Sigmoid colon (tissue), 7 donors: ENCODE measurements around the gene IGSF21. TPM values are rescaled to one million over a fixed set of nuclear protein-coding genes. Genes with fewer than 3 reads are reported as not detected.

Source experiments
- DNase-seq: peaks from one replicate; pipeline ENCODE4 v3.0.0-alpha.2; 2019
- H3K27ac ChIP-seq, 4 donors: fragments of 200-600 bp; sonication (generic); one replicate each; pipeline ENCODE4 v1.5.1; 2016 to 2019; ENCODE audit warnings: mild to moderate bottlenecking in 1 of 4
- H3K27me3 ChIP-seq, 3 donors: fragments of 200-600 bp; sonication (generic); one replicate each; pipeline ENCODE4 v1.5.1; 2019; ENCODE audit warnings: mild to moderate bottlenecking in 1 of 3
- H3K36me3 ChIP-seq, 4 donors: fragments of 200-600 bp; sonication (generic); one replicate each; pipeline ENCODE4 v1.5.1; 2016 to 2019
- H3K4me1 ChIP-seq, 4 donors: fragments of 200-600 bp; sonication (generic); one replicate each; pipeline ENCODE4 v1.5.1; 2017 to 2019
- H3K4me3 ChIP-seq, 4 donors: fragments of 200-600 bp; sonication (generic); one replicate each; pipeline ENCODE4 v1.5.1; 2017 to 2019; ENCODE audit warnings: mild to moderate bottlenecking in 2 of 4, moderate library complexity in 1 of 4
- H3K9me3 ChIP-seq, 4 donors: fragments of 200-600 bp in 3 of 4; sonication (generic) in 3 of 4; one replicate each; pipeline versions ENCODE4 v1.5.1 to v1.6.1; 2013 to 2019
- EP300 ChIP-seq, 4 donors: sonication (generic); formaldehyde crosslinking; IDR thresholded peaks; one replicate each; pipeline ENCODE4 v1.6.1; 2017; ENCODE audit warnings: antibody characterized with exemption in 4 of 4
- POLR2A ChIP-seq, 2 donors: fragments of 450-650 bp; IDR thresholded peaks; one replicate each; pipeline ENCODE4 v1.6.1; 2016; ENCODE audit warnings: antibody characterized with exemption in 2 of 2, mild to moderate bottlenecking in 2 of 2, moderate library complexity in 2 of 2
- POLR2AphosphoS5 ChIP-seq, 4 donors: sonication (generic); formaldehyde crosslinking; IDR thresholded peaks; one replicate each; pipeline ENCODE4 v1.6.1; 2017; ENCODE audit warnings: antibody characterized with exemption in 4 of 4
- WGBS, 2 donors: extraction: QIAGEN DNeasy Blood & Tissue Kit; methylation state at CpG; one replicate each; pipeline ENCODE4 v1.1.7; 2013; 5-methylcytosine and 5-hydroxymethylcytosine counted together
- intact Hi-C: fragments of 100-400 bp; cut with DNase I; formaldehyde crosslinking; loops from one replicate; pipeline ENCODE4 v1.15.1; 2023
- polyA plus RNA-seq, 3 donors: library from polyadenylated mRNA; stranded (reverse); fragments of 200-250 nt; gene quantifications; one replicate each; pipeline ENCODE4 v1.2.3, GENCODE V29; 2013
- total RNA-seq, 4 donors: library from RNA; depleted of rRNA; stranded (reverse); fragments of >200 nt; gene quantifications; one replicate each; pipeline ENCODE4 v1.1.0, GENCODE V29; 2016
- TF ChIP-seq, protein P1 (sequence below), 4 experiments: fragments of 450-650 bp in 3 of 4; fragments of 200-600 bp in 1 of 4; IDR thresholded peaks; one replicate each; pipeline ENCODE4 v1.5.1; 2016 to 2019; ENCODE audit warnings: antibody characterized with exemption in 4 of 4, mild to moderate bottlenecking in 3 of 4, moderate library complexity in 2 of 4
- donor health status: healthy with polysubstance abuse.
- donor health status: Bipolar disorder and iron deficiency.
- donor health status: healthy.

Gene IGSF21
- total and polyA plus RNA-seq, 7 donors, result 0.55 to 2.6 (median 1.1) TPM; not detected in 2

- H3K27me3 ChIP-seq, result peaks cover 0 to 10% (median 0%) of the 10 kb centered on the region in 3 donors
- H3K27ac ChIP-seq, result no peak overlapping the region
- TF ChIP-seq, protein P1, sequence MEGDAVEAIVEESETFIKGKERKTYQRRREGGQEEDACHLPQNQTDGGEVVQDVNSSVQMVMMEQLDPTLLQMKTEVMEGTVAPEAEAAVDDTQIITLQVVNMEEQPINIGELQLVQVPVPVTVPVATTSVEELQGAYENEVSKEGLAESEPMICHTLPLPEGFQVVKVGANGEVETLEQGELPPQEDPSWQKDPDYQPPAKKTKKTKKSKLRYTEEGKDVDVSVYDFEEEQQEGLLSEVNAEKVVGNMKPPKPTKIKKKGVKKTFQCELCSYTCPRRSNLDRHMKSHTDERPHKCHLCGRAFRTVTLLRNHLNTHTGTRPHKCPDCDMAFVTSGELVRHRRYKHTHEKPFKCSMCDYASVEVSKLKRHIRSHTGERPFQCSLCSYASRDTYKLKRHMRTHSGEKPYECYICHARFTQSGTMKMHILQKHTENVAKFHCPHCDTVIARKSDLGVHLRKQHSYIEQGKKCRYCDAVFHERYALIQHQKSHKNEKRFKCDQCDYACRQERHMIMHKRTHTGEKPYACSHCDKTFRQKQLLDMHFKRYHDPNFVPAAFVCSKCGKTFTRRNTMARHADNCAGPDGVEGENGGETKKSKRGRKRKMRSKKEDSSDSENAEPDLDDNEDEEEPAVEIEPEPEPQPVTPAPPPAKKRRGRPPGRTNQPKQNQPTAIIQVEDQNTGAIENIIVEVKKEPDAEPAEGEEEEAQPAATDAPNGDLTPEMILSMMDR (IDR thresholded peaks at IDR 0.05), result no peak
- TF ChIP-seq POLR2AphosphoS5 (IDR thresholded peaks at IDR 0.05) (no peak), EP300 (IDR thresholded peaks at IDR 0.05) (no peak), POLR2A (IDR thresholded peaks at IDR 0.05) (no peak)
- no peak overlapping the region for H3K4me3 ChIP-seq
- DNase-seq, result no peak
- intact Hi-C loops, result no loop called here
- no peaks in the 10 kb centered on the region for H3K4me1 ChIP-seq
- H3K9me3 ChIP-seq, result no peaks in the 10 kb centered on the region
- H3K36me3 ChIP-seq, result no peaks in the 10 kb centered on the region
- 91 to 92% methylated on average over 9 of the region's 9 CpGs for WGBS, 2 donors
Measured at GRCh38 chr1:18394563-18395156, 287.1 kb downstream of the IGSF21 start.

DNA sequence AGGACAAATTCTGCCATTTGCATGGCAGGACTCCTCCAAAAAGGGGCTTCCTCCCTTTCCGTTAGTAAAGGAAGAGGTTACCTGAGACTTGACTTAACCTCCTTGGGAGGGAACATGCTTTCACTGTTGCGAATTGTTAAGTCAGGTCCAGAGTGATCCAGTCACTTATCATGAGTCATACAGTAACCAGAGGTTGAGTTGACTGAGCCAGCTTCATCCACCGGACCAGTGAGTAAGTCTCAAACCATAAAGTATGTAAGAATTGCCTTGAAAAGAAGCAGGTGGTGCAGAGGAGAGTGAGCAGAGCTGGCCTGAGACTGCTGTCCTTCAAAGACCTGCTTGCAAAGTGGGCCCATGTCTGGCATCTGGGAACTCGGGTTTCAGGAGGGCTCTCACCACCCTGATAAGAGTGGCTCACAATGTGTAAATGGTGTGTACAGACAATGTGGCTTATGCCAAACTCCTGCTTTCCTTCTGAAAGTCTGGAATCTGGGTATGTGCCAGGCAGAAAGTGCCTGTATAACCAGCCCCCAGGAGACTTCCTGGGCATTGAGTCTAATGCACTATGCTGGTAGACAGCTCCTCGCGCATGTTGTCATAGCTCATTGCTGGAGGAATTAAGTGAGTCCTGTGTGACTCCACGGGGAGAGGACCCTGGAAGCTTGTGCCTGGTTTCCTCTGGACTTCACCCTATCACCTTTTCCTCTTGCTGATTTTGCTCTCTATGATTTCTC is 288.8 kb downstream of the IGSF21 start:
- no peak overlapping the region for H3K4me3 ChIP-seq
- H3K4me1 ChIP-seq, result no peaks in the 10 kb centered on the region
- no peak for DNase-seq
- intact Hi-C loops, result no loop called here
- WGBS, 2 donors, result 64 to 72% methylated on average over 7 of the region's 7 CpGs
- TF ChIP-seq POLR2AphosphoS5 (IDR thresholded peaks at IDR 0.05), result no peak
- TF ChIP-seq EP300 (IDR thresholded peaks at IDR 0.05), result no peak
- TF ChIP-seq, protein P1 (IDR thresholded peaks at IDR 0.05), result no peak
- TF ChIP-seq POLR2A (IDR thresholded peaks at IDR 0.05), result no peak
- H3K27ac ChIP-seq, result no peak overlapping the region
- no peaks in the 10 kb centered on the region for H3K9me3 ChIP-seq
- H3K27me3 ChIP-seq, result peaks cover 0 to 10% (median 0%) of the 10 kb centered on the region in 3 donors
- H3K36me3 ChIP-seq, result no peaks in the 10 kb centered on the region

DNA sequence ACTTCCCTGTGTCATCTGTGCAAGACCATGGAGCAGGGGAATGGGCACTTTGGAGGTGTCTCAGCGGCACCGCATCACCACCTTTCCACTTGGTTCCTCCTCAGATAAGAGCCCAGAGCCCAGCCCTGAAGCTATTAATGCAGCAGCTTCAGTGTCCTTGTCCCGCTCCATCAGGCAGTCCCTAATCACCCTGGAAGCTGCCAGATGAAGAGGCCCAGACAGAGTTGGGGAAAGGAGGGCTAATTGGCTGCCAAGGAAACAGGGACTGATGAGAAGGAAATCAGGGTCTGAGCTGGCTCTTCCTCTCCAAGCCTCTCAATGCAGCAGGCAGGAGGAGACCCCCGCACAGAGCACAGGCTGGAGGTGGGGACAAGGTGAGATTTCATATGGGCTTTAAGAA is 290.0 kb downstream of the IGSF21 start:
- no peak for DNase-seq
- peaks cover 0 to 10% (median 0%) of the 10 kb centered on the region in 3 donors for H3K27me3 ChIP-seq
- WGBS, 2 donors, result 66 to 90% methylated on average over 4 of the region's 4 CpGs
- intact Hi-C loops, result no loop called here
- H3K36me3 ChIP-seq, result no peaks in the 10 kb centered on the region
- TF ChIP-seq, protein P1 (IDR thresholded peaks at IDR 0.05), result no peak
- TF ChIP-seq POLR2AphosphoS5 (IDR thresholded peaks at IDR 0.05), result no peak
- no peak for TF ChIP-seq EP300 (IDR thresholded peaks at IDR 0.05)
- TF ChIP-seq POLR2A (IDR thresholded peaks at IDR 0.05), result no peak
- no peak overlapping the region for H3K4me3 ChIP-seq
- no peak overlapping the region for H3K27ac ChIP-seq
- H3K9me3 ChIP-seq, result no peaks in the 10 kb centered on the region
- no peaks in the 10 kb centered on the region for H3K4me1 ChIP-seq

DNA sequence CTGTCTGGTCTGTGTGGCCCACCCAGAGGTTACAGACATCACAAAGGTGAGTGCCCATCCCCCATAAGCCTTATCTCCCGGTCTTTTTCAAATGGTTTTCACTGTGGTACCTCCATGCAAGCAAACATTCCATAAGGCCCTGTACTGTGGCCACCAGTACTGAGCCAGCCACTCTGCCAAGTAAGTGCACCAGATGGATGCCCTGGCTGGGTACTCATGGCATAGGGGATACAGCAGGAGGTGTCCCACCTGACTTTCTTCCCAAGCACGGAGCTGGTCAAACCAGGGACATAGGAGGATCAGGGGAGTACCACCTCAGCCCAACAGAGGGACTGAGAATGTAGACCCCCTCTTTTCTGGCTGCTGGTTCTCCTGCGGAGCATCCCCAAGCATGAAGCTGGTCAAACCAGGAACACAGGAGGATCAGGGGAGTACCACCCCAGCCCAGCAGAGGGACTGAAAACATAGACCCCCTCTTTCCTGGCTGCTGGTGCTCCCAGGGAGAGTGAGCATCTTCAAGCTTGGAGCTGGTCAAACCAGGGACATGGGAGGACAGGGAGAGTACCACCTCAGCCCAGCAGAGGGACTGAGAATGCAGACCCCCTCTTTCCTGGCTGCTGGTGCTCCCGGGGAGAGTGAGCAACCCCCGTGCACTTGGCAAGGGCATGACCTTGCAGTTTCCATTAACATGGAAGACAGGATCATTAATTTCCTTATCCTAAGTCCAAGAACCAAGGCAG is 291.4 kb downstream of the IGSF21 start:
- H3K4me1 ChIP-seq, result no peaks in the 10 kb centered on the region
- intact Hi-C loops, result no loop called here
- WGBS, 2 donors, result 49 to 53% methylated on average over 5 of the region's 5 CpGs
- TF ChIP-seq POLR2AphosphoS5 (IDR thresholded peaks at IDR 0.05), result no peak
- TF ChIP-seq, protein P1 (IDR thresholded peaks at IDR 0.05), result no peak
- no peak for TF ChIP-seq EP300 (IDR thresholded peaks at IDR 0.05)
- TF ChIP-seq POLR2A (IDR thresholded peaks at IDR 0.05), result no peak
- H3K27ac ChIP-seq, result no peak overlapping the region
- no peaks in the 10 kb centered on the region for H3K9me3 ChIP-seq
- H3K36me3 ChIP-seq, result no peaks in the 10 kb centered on the region
- H3K4me3 ChIP-seq, result no peak overlapping the region
- DNase-seq, result no peak
- H3K27me3 ChIP-seq, result peaks cover 0 to 14% (median 0%) of the 10 kb centered on the region in 3 donors
